GM12878 (cell line): ENCODE results near the gene TSC22D4. TPM values are rescaled to one million over a fixed set of nuclear protein-coding genes. Genes with fewer than 3 reads are reported as not detected.

ENCODE experiments used
- ATAC-seq: fragments of 200-7000 bp; cut with Tn5 transposase; 3 replicates; pipeline ENCODE4 v1.9.1; 2020; ENCODE audit warnings: mild to moderate bottlenecking, moderate library complexity
- BruUV-seq: library from RNA; stranded (reverse); fragments of 400-500 nt; replicated peaks from 2 replicates; lab custom pipeline; 2021; lab: Mats Ljungman, UMichigan
- CTCF ChIA-PET: fragments of 300-600 bp; sonication (Branson Sonifier 250); formaldehyde crosslinking; extraction: SDS; loops from one replicate; lab custom pipeline; 2021; ENCODE audit warnings: inconsistent platforms; lab: Yijun Ruan, JAX
- POLR2A ChIA-PET: fragments of 350-600 bp; formaldehyde crosslinking; extraction: SDS; loops from one replicate; lab custom pipeline; 2021; ENCODE audit warnings: inconsistent platforms; lab: Charles Lee
- RAD21 ChIA-PET: fragments of 300-600 bp; sonication (Branson Sonifier 250); formaldehyde crosslinking; loops from one replicate; lab custom pipeline; 2023; ENCODE audit warnings: antibody characterized with exemption; ENCODE audit not compliant: unreplicated experiment; lab: Charles Lee
- SMC1A ChIA-PET: fragments of 300-600 bp; sonication (Branson Sonifier 250); formaldehyde crosslinking; loops from one replicate; lab custom pipeline; 2023; ENCODE audit not compliant: unreplicated experiment, uncharacterized antibody; lab: Charles Lee
- DNase-seq: peaks from one replicate; pipeline ENCODE4 v3.0.0-alpha.2; 2011; ENCODE audit warnings: low read depth, low spot score
- FAIRE-seq: peaks from 3 replicates; lab custom pipeline; 2011; peaks lifted over from hg19 to GRCh38; lab: Jason Lieb, UNC
- H2AFZ ChIP-seq: 2 replicates; pipeline ENCODE4 v1.6.0; 2011; ENCODE audit warnings: low read depth, low read length, control low read depth; ENCODE audit not compliant: control insufficient read depth
- H3K27ac ChIP-seq: 2 replicates; pipeline ENCODE4 v1.5.1; 2011; ENCODE audit warnings: control low read depth; ENCODE audit not compliant: control insufficient read depth, insufficient read depth
- H3K27me3 ChIP-seq, 2 experiments: replicated peaks in 1 of 2; 2 replicates each; pipeline versions ENCODE4 v1.6.0 to v1.6.1; 2011; ENCODE audit warnings: low read length in 1 of 2; ENCODE audit not compliant: control insufficient read depth in 2 of 2, insufficient read depth in 2 of 2
- H3K36me3 ChIP-seq, 2 experiments: 2 replicates each; pipeline ENCODE4 v1.5.1; 2011; ENCODE audit warnings: low read length in 1 of 2; ENCODE audit not compliant: control insufficient read depth in 2 of 2, insufficient read depth in 2 of 2
- H3K4me1 ChIP-seq: 2 replicates; pipeline ENCODE4 v1.6.1; 2011; ENCODE audit warnings: mild to moderate bottlenecking, low read length, moderate library complexity, mixed read lengths; ENCODE audit not compliant: control insufficient read depth, insufficient read depth
- H3K4me2 ChIP-seq: 2 replicates; pipeline ENCODE4 v1.6.0; 2011; ENCODE audit warnings: control low read depth; ENCODE audit not compliant: control insufficient read depth, insufficient read depth
- H3K4me3 ChIP-seq: fragments of 200-600 bp; sonication (generic); 2 replicates; pipeline ENCODE4 v1.5.1; 2016
- H3K79me2 ChIP-seq: 2 replicates; pipeline ENCODE4 v1.6.0; 2011; ENCODE audit warnings: low read length; ENCODE audit not compliant: control insufficient read depth, insufficient read depth
- H3K9ac ChIP-seq: 2 replicates; pipeline ENCODE4 v1.8.0; 2011; ENCODE audit warnings: low read length, control low read depth, mixed read lengths; ENCODE audit not compliant: control insufficient read depth, insufficient read depth
- H3K9me3 ChIP-seq: replicated peaks from 3 replicates; pipeline ENCODE4 v1.5.1; 2011; ENCODE audit warnings: mild to moderate bottlenecking, low read length; ENCODE audit not compliant: control insufficient read depth, insufficient read depth
- H4K20me1 ChIP-seq: 2 replicates; pipeline ENCODE4 v1.6.0; 2011; ENCODE audit not compliant: control insufficient read depth, insufficient read depth
- BRCA1 ChIP-seq: IDR thresholded peaks from 2 replicates; pipeline ENCODE4 v1.6.1; 2011; ENCODE audit warnings: low read depth, low read length, improper control_type of control experiment
- CBX5 ChIP-seq: sonication (generic); IDR thresholded peaks from 2 replicates; pipeline ENCODE4 v1.6.1; 2016; ENCODE audit warnings: low read depth, moderate library complexity, mild to moderate bottlenecking, inconsistent platforms
- CHD4 ChIP-seq: fragments of 200-600 bp; sonication (generic); IDR thresholded peaks from 2 replicates; pipeline ENCODE4 v1.6.1; 2016; ENCODE audit warnings: mild to moderate bottlenecking
- DPF2 ChIP-seq: fragments of 450-650 bp; IDR thresholded peaks from 2 replicates; pipeline ENCODE4 v1.6.1; 2017; ENCODE audit warnings: mild to moderate bottlenecking
- EGR1 ChIP-seq, 2 experiments: IDR thresholded peaks; 1 replicate in 1 of 2; 2 replicates in 1 of 2; pipeline ENCODE4 v1.6.1; 2011 to 2012; ENCODE audit warnings: low read depth in 2 of 2, low read length in 2 of 2, borderline replicate concordance in 1 of 2, mild to moderate bottlenecking in 1 of 2, moderate library complexity in 1 of 2
- ETV6 ChIP-seq, 2 experiments: fragments of 450-650 bp in 1 of 2; IDR thresholded peaks in 1 of 2; conservative IDR thresholded peaks in 1 of 2; 2 replicates each; pipeline ENCODE4 v1.6.1; 2014; ENCODE audit warnings: antibody characterized with exemption in 1 of 2, borderline replicate concordance in 1 of 2, low read depth in 1 of 2, mild to moderate bottlenecking in 1 of 2, moderate library complexity in 1 of 2
- HDAC2 ChIP-seq: fragments of 200-600 bp; sonication (generic); IDR thresholded peaks from 2 replicates; pipeline ENCODE4 v1.6.1; 2017
- IKZF2 ChIP-seq, 2 experiments: fragments of 450-650 bp; IDR thresholded peaks; 2 replicates each; pipeline ENCODE4 v1.6.1; 2017; ENCODE audit warnings: mild to moderate bottlenecking in 2 of 2, moderate library complexity in 2 of 2
- NBN ChIP-seq: fragments of 450-650 bp; IDR thresholded peaks from 2 replicates; pipeline ENCODE4 v1.6.1; 2016
- POU2F2 ChIP-seq: IDR thresholded peaks from 3 replicates; pipeline ENCODE4 v1.6.1; 2011; ENCODE audit warnings: low read depth, mild to moderate bottlenecking, low read length, borderline replicate concordance
- RELA ChIP-seq: fragments of 450-650 bp; IDR thresholded peaks from 2 replicates; pipeline ENCODE4 v1.8.0; 2014; ENCODE audit warnings: borderline replicate concordance; ENCODE audit not compliant: partially characterized antibody
- RFX5 ChIP-seq: IDR thresholded peaks from 2 replicates; pipeline ENCODE4 v1.6.1; 2011; ENCODE audit warnings: low read depth, low read length, improper control_type of control experiment
- SIN3A ChIP-seq: IDR thresholded peaks from 2 replicates; pipeline ENCODE4 v1.6.1; 2012; ENCODE audit warnings: low read depth, low read length, improper control_type of control experiment
- SMARCA5 ChIP-seq: fragments of 450-650 bp; IDR thresholded peaks from 2 replicates; pipeline ENCODE4 v1.6.1; 2017; ENCODE audit warnings: mild to moderate bottlenecking
- SP1 ChIP-seq: IDR thresholded peaks from one replicate; pipeline ENCODE4 v1.6.1; 2011; ENCODE audit warnings: low read depth, low read length
- SUPT20H ChIP-seq: IDR thresholded peaks from 2 replicates; pipeline ENCODE4 v1.6.1; 2011; ENCODE audit warnings: low read depth, mild to moderate bottlenecking, low read length, moderate library complexity, borderline replicate concordance; ENCODE audit not compliant: control insufficient read depth
- ZNF24 ChIP-seq: fragments of 450-650 bp; IDR thresholded peaks from 2 replicates; pipeline ENCODE4 v1.6.1; 2017; ENCODE audit warnings: antibody characterized with exemption, mild to moderate bottlenecking
- WGBS: methylation state at CpG from one replicate; pipeline ENCODE4 v1.1.6; 2016; ENCODE audit warnings: low lambda C conversion rate; ENCODE audit not compliant: insufficient replicate concordance, insufficient coverage; ENCODE audit errors: missing lambda C conversion rate; 5-methylcytosine and 5-hydroxymethylcytosine counted together
- in situ Hi-C: fragments of 300-500 bp; cut with MboI; formaldehyde crosslinking; loops from 9 replicates; pipeline ENCODE4 v1.14.3; 2018; ENCODE audit warnings: mixed read lengths
- intact Hi-C: fragments of 100-400 bp; cut with micrococcal nuclease; formaldehyde crosslinking; loops from one replicate; pipeline ENCODE4 v1.14.2; 2022; ENCODE audit not compliant: unreplicated experiment
- polyA plus RNA-seq, 11 experiments: library from polyadenylated mRNA; depleted of rRNA in 4 of 11; unstranded in 6 of 11; stranded (reverse) in 5 of 11; fragments of >200 nt; fragmentation: Nextera tagmentation in 4 of 11; fragmentation: Illumina TruSeq in 1 of 11; extraction: Ambion mirVana in 4 of 11; extraction: Trizol in 1 of 11; gene quantifications; 1 replicate in 1 of 11; 2 replicates in 10 of 11; pipeline versions ENCODE4 v1.2.1 to v1.2.3, GENCODE V29; 2011 to 2016; ENCODE audit warnings: inconsistent platforms in 2 of 11, missing spikeins in 2 of 11, low read depth in 1 of 11
- total RNA-seq, 4 experiments: library from RNA; depleted of rRNA in 3 of 4; stranded (reverse); fragments of >200 nt in 3 of 4; fragmentation: Illumina TruSeq in 1 of 4; extraction: Trizol in 1 of 4; gene quantifications; 2 replicates each; pipeline versions ENCODE4 v1.2.1 to v1.2.3, GENCODE V29; 2013 to 2021
- TF ChIP-seq, protein P1 (sequence below): fragments of 450-650 bp; formaldehyde crosslinking; IDR thresholded peaks from 2 replicates; pipeline ENCODE4 v1.5.0; 2022; ENCODE audit warnings: mild to moderate bottlenecking, missing genetic modification characterization
- TF ChIP-seq, protein P2 (sequence below): fragments of 150-350 bp; IDR thresholded peaks from 2 replicates; pipeline ENCODE4 v1.6.1; 2016; ENCODE audit warnings: low read depth, low read length

The TSC22D4 gene
- total and polyA plus RNA-seq, 10 of the 15 experiments (the other 5 are each of a cell fraction or from before 2014, with no cell fraction given): 0.50 to 65.7 (median 24.4) TPM

DNA sequence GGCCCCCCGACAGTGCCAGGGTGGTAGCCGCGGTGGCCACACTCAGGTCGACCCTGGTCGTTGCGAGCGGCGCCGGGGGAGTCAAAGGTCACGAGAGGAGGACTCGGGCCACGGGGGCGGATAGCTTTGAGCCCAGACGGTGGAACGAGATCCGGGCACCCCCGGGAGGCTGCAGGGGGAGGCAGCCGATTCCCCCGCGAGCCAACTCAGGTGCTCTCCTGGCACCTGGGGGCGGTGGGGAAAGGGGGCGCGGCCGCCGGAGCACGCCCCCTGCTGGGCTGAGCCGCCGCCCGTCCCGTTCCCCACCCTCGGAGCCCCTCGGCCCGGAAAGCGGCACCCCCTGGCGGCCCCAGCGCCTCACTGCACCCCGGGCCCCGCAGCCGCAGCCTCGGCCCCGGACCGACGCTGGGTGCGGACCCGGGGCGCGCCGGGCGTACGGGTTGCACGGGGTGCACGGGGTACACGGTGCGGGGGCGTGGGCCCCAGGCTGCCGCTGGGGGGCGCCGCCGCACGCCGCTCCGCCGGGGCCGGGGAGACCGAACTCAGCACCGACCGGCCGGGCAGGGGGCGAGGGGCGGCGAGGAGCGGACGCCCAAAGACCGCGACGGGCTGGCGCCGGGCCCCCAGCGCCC lies 4.2 kb upstream of the TSC22D4 start:
- H2AFZ ChIP-seq: peak overlapping the region; percentile 87
- intact Hi-C loops (no loop called here), in situ Hi-C loops (no loop called here)
- no TSS peak for BruUV-seq
- no peaks in the 10 kb centered on the region for H3K9me3 ChIP-seq
- H3K4me1 ChIP-seq: peaks cover 11% of the 10 kb centered on the region
- CTCF ChIA-PET: interaction anchor here (0.7 to 5.6 kb wide), 24 partner anchors 9 to 351 kb away, joined by 3 to 49 read pairs (median 4); no protein-coding TSS in a partner anchor
- POLR2A ChIA-PET: no interaction called here
- no peaks in the 10 kb centered on the region for H3K27me3 ChIP-seq
- RAD21 ChIA-PET: interaction anchor here (0.5 to 1.6 kb wide), 6 partner anchors 13 to 108 kb away, joined by 3 to 13 read pairs (median 4); no protein-coding TSS in a partner anchor
- DNase-seq (no peak), FAIRE-seq (no peak), ATAC-seq (peak; percentile 74)
- no peak overlapping the region for H3K27ac ChIP-seq
- peaks cover 12% of the 10 kb centered on the region for H3K79me2 ChIP-seq
- SMC1A ChIA-PET: interaction anchor here (0.9 to 1.6 kb wide), 5 partner anchors 14 to 77 kb away, joined by 3 to 6 read pairs (median 3); no protein-coding TSS in a partner anchor
- peak overlapping the region; percentile 67; the same call in 1 of the 2 replicates for H3K4me3 ChIP-seq
- H4K20me1 ChIP-seq: no peaks in the 10 kb centered on the region
- H3K4me2 ChIP-seq: peak overlapping the region; percentile 98
- no peaks in the 10 kb centered on the region for H3K36me3 ChIP-seq
- WGBS: 5% methylated on average over 67 of the region's 79 CpGs
- no peak overlapping the region; the same call in 1 of the 2 replicates for H3K9ac ChIP-seq
- TF ChIP-seq, protein P1, sequence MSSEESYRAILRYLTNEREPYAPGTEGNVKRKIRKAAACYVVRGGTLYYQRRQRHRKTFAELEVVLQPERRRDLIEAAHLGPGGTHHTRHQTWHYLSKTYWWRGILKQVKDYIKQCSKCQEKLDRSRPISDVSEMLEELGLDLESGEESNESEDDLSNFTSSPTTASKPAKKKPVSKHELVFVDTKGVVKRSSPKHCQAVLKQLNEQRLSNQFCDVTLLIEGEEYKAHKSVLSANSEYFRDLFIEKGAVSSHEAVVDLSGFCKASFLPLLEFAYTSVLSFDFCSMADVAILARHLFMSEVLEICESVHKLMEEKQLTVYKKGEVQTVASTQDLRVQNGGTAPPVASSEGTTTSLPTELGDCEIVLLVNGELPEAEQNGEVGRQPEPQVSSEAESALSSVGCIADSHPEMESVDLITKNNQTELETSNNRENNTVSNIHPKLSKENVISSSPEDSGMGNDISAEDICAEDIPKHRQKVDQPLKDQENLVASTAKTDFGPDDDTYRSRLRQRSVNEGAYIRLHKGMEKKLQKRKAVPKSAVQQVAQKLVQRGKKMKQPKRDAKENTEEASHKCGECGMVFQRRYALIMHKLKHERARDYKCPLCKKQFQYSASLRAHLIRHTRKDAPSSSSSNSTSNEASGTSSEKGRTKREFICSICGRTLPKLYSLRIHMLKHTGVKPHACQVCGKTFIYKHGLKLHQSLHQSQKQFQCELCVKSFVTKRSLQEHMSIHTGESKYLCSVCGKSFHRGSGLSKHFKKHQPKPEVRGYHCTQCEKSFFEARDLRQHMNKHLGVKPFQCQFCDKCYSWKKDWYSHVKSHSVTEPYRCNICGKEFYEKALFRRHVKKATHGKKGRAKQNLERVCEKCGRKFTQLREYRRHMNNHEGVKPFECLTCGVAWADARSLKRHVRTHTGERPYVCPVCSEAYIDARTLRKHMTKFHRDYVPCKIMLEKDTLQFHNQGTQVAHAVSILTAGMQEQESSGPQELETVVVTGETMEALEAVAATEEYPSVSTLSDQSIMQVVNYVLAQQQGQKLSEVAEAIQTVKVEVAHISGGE: no peak
- TF ChIP-seq BRCA1 (no peak), CBX5 (0 out of 2 replicates have a peak, but pooled peaks have one; percentile 52), SP1 (no peak), ETV6 (conservative IDR thresholded peaks at IDR 0.05 in 1 of 2, IDR thresholded peaks at IDR 0.05 in 1 of 2; ENCODE audit: borderline replicate concordance in 1 of 2, low read depth in 1 of 2) (no peak), SIN3A (0 out of 2 replicates have a peak, but pooled peaks have one; percentile 32), RFX5 (no peak), ZNF24 (0 out of 2 replicates have a peak, but pooled peaks have one; percentile 56), IKZF2 (IDR thresholded peaks at IDR 0.05) (no peak), SMARCA5 (peak; percentile 98), HDAC2 (no peak), POU2F2 (no peak), DPF2 (peak; percentile 76), CHD4 (no peak), RELA (peak; percentile 57), EGR1 (IDR thresholded peaks at IDR 0.05; ENCODE audit: borderline replicate concordance in 1 of 2, low read depth in 2 of 2, low read length in 2 of 2) (peak in 1 of 2 experiments; percentile 94; a peak in 2 of 3 replicates), NBN (no peak), SUPT20H (no peak)
- TF ChIP-seq, protein P2, sequence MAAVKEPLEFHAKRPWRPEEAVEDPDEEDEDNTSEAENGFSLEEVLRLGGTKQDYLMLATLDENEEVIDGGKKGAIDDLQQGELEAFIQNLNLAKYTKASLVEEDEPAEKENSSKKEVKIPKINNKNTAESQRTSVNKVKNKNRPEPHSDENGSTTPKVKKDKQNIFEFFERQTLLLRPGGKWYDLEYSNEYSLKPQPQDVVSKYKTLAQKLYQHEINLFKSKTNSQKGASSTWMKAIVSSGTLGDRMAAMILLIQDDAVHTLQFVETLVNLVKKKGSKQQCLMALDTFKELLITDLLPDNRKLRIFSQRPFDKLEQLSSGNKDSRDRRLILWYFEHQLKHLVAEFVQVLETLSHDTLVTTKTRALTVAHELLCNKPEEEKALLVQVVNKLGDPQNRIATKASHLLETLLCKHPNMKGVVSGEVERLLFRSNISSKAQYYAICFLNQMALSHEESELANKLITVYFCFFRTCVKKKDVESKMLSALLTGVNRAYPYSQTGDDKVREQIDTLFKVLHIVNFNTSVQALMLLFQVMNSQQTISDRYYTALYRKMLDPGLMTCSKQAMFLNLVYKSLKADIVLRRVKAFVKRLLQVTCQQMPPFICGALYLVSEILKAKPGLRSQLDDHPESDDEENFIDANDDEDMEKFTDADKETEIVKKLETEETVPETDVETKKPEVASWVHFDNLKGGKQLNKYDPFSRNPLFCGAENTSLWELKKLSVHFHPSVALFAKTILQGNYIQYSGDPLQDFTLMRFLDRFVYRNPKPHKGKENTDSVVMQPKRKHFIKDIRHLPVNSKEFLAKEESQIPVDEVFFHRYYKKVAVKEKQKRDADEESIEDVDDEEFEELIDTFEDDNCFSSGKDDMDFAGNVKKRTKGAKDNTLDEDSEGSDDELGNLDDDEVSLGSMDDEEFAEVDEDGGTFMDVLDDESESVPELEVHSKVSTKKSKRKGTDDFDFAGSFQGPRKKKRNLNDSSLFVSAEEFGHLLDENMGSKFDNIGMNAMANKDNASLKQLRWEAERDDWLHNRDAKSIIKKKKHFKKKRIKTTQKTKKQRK: no peak
